GM21447 (cell line): Measurements from ENCODE around the gene SPATA6L.
A peak's percentile ranks its signal among the peaks of the same experiment; 100 is the strongest.

ENCODE experiments used
- ATAC-seq: cut with Tn5 transposase; IDR thresholded peaks from one replicate; pipeline ENCODE4 v1.9.1; 2021; ENCODE audit not compliant: unreplicated experiment

SPATA6L gene

GRCh38 chr9:4666042-4666699 lies at the start of gene SPATA6L:
SPATA6L (minus strand) TSS chr9:4666480; CDS start chr9:4666250, 230 bp downstream.
- ATAC-seq = no peak

- no peak for ATAC-seq
Measured at GRCh38 chr9:4714266-4715016, 48.2 kb upstream of the SPATA6L start.

- ATAC-seq = no peak
Measured at GRCh38 chr9:4713849-4714248, 47.6 kb upstream of the SPATA6L start.

- ATAC-seq = no peak
Measured at GRCh38 chr9:4709380-4709779, 43.1 kb upstream of the SPATA6L start.

- ATAC-seq = no peak
Measured at GRCh38 chr9:4706971-4707622, 40.8 kb upstream of the SPATA6L start.

- no peak for ATAC-seq
Measured at GRCh38 chr9:4706021-4706420, 39.7 kb upstream of the SPATA6L start.

- no peak for ATAC-seq
Measured at GRCh38 chr9:4704129-4704528, 37.8 kb upstream of the SPATA6L start.

- no peak for ATAC-seq
Measured at GRCh38 chr9:4701526-4701925, 35.2 kb upstream of the SPATA6L start.

- no peak for ATAC-seq
Measured at GRCh38 chr9:4700932-4701331, 34.7 kb upstream of the SPATA6L start.

- ATAC-seq = no peak
Measured at GRCh38 chr9:4700091-4700490, 33.8 kb upstream of the SPATA6L start.

- no peak for ATAC-seq
Measured at GRCh38 chr9:4691795-4692194, 25.5 kb upstream of the SPATA6L start.

- peak; percentile 57 for ATAC-seq
Measured at GRCh38 chr9:4690144-4690543, 23.9 kb upstream of the SPATA6L start.

GRCh38 chr9:4689687-4690104 lies 23.4 kb upstream of the SPATA6L start:
- peak; percentile 65 for ATAC-seq

- no peak for ATAC-seq
Measured at GRCh38 chr9:4689021-4689420, 22.7 kb upstream of the SPATA6L start.

- ATAC-seq = no peak
Measured at GRCh38 chr9:4686584-4686983, 20.3 kb upstream of the SPATA6L start.

- no peak for ATAC-seq
Measured at GRCh38 chr9:4686112-4686511, 19.8 kb upstream of the SPATA6L start.

- no peak for ATAC-seq
Measured at GRCh38 chr9:4684820-4685219, 18.5 kb upstream of the SPATA6L start.

GRCh38 chr9:4680750-4681149 lies 14.5 kb upstream of the SPATA6L start:
- ATAC-seq = no peak

GRCh38 chr9:4680173-4680525 lies 13.9 kb upstream of the SPATA6L start:
- no peak for ATAC-seq

GRCh38 chr9:4679268-4680172 lies 13.2 kb upstream of the SPATA6L start, which contains the start of gene CDC37L1:
CDC37L1 (plus strand) TSS chr9:4679569; CDS start chr9:4679768, 199 bp downstream.
- ATAC-seq = peak; percentile 93

- ATAC-seq = peak; percentile 20
Measured at GRCh38 chr9:4678679-4679267, 12.5 kb upstream of the SPATA6L start.
